Measurements from ENCODE around the gene TRIM39.
"Not testable (repeated sequence)": the region's sequence is repeated elsewhere in the genome, so short reads cannot be mapped to it uniquely, and the experiment has no call there.

Gene TRIM39

DNA sequence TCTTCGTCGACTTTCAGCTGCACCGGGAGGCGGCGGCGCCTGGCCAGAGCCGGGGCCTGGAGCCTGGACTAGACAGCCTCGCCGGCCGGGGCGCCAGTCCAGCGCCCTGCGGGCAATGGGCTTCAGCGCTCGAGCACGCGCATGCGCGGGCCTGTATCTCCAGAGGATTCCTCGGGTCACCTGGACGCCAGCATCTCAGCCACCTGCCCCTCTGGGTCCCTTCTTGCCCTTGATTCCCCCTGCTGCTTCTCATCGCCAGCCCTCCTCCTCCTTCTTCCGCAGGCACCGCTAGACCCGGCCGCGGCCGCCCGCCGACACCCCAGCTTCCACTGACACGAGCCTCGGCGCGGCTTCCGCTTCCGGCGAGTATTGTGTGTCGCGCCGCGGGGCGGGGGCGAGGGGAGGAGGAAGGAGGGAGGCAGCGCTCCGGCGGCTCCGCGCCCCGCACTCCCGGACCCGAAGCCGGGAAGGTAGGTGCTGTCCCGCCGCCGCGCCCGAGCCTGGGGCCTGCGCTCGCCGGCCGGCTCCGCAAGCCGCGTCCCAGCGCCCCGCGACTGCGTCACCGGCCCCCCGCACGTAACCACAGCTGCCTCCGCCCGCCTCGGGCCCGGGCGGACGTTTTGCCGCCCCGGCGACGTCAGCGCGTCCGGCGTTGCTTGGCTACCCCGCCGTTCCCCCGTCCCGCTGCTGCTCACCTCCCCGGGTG, at the start of gene TRIM39:
TRIM39 (plus strand) TSS at position 402 of the 706 bp plus-strand sequence. CDS start 2,391 bp downstream, outside the sequence.
- peak; percentile 79 for DNase-seq

DNA sequence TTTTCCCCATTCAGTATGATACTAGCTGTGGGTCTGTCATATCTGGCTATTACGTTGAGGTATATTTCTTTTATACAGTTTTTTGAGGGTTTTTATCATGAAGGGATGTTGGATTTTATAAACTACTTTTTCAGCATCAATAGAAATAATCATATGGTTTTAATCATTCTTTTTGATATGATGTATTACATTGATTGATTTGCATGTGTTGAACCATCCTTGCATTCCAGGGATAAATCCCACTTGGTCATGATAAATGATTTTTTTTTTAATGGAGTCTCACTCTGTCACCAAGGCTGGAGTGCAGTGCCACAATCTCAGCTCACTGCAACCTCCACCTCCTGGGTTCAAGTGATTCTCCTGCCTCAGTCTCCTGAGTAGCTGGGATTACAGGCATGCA, 45.7 kb upstream of the TRIM39 start:
- DNase-seq: not testable (repeated sequence)

DNA sequence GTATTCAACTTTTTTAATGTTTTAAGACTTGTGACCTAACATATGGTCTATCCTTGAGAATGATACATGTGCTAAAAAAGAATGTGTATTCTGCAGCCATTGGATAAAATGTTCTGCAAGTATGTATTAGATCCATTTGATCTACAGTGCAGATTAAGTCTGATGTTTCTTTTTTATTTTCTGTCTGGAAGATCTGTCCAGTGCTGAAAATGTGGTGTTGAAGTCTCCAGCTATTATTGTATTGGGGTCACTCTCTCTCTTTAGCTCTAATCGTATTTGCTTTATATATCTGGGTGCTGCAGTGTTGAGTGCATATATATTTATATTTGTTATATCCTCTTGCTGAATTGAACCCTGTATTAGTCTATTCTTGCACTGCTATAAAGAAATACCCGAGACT, 44.2 kb upstream of the TRIM39 start:
- no peak for DNase-seq

- no peak for DNase-seq
Observed at GRCh38 chr6:30283761-30284160, 43.0 kb upstream of the TRIM39 start.

DNA sequence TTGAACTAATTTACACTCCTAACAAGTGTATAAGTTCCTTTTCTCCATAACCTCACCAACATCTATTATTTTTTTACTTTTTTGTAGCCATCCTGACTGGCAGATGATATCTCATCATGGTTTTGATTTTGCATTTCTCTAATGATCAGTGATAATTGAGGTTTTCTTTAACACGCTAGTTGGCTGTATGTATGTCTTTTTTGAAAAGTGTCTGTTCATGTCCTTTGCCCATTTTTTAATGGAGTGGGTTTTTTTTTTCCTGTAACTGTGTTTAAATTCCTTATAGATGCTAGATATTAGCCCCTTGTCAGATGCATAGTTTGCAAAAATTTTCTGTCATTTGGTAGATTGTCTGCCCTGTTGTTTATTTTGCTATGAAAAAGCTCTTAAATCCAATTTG, 39.6 kb upstream of the TRIM39 start:
- no peak for DNase-seq

- no peak for DNase-seq
Observed at GRCh38 chr6:30295837-30296236, 30.9 kb upstream of the TRIM39 start.

DNA sequence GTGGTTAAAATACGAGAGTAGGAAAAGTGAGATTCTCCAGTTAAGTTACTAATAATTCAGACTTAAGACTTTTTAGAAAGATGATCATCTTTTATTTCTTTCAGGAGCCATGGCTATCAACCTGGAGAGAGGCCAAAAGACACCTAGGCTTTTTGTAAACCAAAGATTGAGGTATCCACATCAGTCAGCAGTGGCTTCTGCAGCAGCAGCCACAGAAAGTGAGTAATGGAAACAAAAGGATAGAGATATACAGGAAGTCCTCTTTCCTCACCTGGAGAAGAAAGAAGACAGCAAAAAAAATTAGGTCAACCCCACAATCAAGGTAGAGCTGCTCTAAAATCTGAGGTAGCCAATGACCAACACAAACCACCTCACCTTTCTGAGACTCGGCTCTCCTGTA, 22.7 kb upstream of the TRIM39 start:
- no peak for DNase-seq

GRCh38 chr6:30311101-30311500, 15.6 kb upstream of the TRIM39 start:
- DNase-seq: no peak

GRCh38 chr6:30311671-30312070, 15.1 kb upstream of the TRIM39 start:
- no peak for DNase-seq

DNA sequence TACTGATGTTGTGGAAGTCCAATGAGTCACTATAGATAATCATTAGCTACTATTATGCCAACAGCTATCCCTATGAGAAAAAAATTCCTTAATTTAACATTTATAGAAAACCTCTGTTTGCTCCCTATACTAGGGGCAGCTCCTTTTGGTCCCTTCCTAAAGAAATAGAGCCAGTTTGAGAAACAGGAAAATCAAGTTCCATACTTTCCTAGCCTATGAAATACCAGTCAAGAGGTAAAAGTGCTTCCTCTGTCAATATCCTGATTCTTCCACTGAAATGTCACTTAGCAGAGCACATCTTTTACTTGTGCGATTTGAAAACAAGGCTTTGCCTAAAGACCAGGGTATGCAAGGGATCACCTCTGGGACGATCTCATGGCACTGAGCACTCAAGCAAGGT, 14.5 kb upstream of the TRIM39 start:
- DNase-seq: no peak

GRCh38 chr6:30312676-30313321, 13.9 kb upstream of the TRIM39 start:
- no peak for DNase-seq

DNA sequence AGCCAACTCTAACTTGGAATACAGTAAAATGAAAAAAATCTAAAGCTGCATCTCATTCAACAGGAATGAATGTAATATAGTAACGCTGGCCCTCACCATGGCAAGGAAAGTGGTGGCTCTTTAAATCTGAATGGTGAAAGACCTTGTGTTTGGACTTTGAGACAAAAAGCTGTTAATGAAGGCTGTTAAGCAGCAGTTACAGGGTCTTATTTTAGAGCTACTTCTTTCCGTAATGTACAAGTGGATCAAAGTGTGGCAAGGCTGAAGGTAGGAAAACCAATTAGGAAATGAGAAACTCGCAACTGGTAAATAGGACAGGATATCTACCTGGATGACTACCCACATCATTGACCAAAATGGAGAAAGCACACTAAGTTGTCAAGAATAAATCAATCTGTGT, 11.6 kb upstream of the TRIM39 start:
- no peak for DNase-seq

GRCh38 chr6:30317913-30318589, 8.7 kb upstream of the TRIM39 start:
- no peak for DNase-seq

- no peak for DNase-seq
Observed at GRCh38 chr6:30319146-30319835, 7.4 kb upstream of the TRIM39 start.

- DNase-seq: no peak
Observed at GRCh38 chr6:30321692-30322388, 4.9 kb upstream of the TRIM39 start.

GRCh38 chr6:30322527-30323501, 3.9 kb upstream of the TRIM39 start:
- DNase-seq: no peak

GRCh38 chr6:30323806-30324205, 2.9 kb upstream of the TRIM39 start:
- DNase-seq: no peak

DNA sequence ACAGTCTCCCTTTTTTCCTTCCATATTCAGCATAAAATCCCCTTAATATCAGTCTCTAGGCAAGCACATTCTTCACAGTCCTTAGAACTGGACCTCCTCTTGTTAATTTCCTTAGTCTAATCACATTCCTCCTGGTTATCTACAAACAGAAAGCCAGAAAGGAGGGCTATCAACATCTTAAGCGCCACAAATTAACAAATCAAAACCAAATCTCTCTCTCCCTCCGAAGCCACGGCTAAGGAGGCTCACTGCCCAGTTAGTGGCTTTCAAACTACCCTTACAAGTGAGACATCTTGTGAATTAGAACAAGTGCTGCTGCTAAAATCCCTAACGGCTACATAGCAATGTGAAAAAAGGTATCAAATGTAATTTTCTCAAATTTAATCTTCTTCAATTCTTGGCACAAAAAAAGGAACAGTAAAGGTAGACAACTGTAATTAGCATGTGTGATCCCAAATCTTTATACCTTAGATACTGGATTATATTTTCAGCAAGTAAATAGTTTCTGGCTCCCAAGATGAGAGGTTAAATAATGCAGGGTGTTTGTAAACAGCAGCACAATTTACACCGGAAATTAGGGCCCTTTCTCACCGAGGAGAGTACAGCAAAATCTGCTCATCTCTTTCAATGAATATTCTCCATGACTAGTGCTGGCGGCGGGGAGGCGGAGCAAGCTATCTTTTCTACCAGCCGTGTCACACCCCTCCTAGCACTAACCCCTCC, 1.4 kb upstream of the TRIM39 start:
- peak; percentile 69 for DNase-seq

GRCh38 chr6:30325873-30326525, 728 bp upstream of the TRIM39 start:
- peak; percentile 44 for DNase-seq

- DNase-seq: no peak
Observed at GRCh38 chr6:30327232-30327746, 562 bp downstream of the TRIM39 start.

Measured in NCI-H510A (cell line).